ENCODE measurements around the gene CEND1.

Gene CEND1

GRCh38 chr11:789943-790342 lies at the start of gene CEND1:
Gene CEND1, minus strand, starts transcription at chr11:790090. Its CDS starts 1,514 bp downstream, at chr11:788576.
- DNase-seq (ENCODE audit: low read depth): no peak

- DNase-seq (ENCODE audit: low read depth): no peak
These were observed 49.4 kb upstream of the CEND1 start for GRCh38 chr11:839280-839623.

- no peak for DNase-seq (ENCODE audit: low read depth)
These were observed 48.8 kb upstream of the CEND1 start for GRCh38 chr11:838441-839279.

GRCh38 chr11:837990-838307 lies 48.1 kb upstream of the CEND1 start:
- DNase-seq (ENCODE audit: low read depth): no peak

GRCh38 chr11:837189-837989 lies 47.5 kb upstream of the CEND1 start:
- DNase-seq (ENCODE audit: low read depth): no peak

- no peak for DNase-seq (ENCODE audit: low read depth)
These were observed 46.8 kb upstream of the CEND1 start for GRCh38 chr11:836700-837099.

- DNase-seq (ENCODE audit: low read depth): no peak
These were observed 46.4 kb upstream of the CEND1 start for GRCh38 chr11:836274-836673.

- DNase-seq (ENCODE audit: low read depth): no peak
These were observed 44.8 kb upstream of the CEND1 start for GRCh38 chr11:834371-835316.

- no peak for DNase-seq (ENCODE audit: low read depth)
These were observed 44.0 kb upstream of the CEND1 start for GRCh38 chr11:833849-834311.

- no peak for DNase-seq (ENCODE audit: low read depth)
These were observed 43.4 kb upstream of the CEND1 start for GRCh38 chr11:833114-833791.

- DNase-seq (ENCODE audit: low read depth): no peak
These were observed 42.7 kb upstream of the CEND1 start, which contains the start of gene CD151 for GRCh38 chr11:832529-833113. Gene CD151, plus strand, starts transcription at chr11:832952. Its CDS starts 3,118 bp downstream, at chr11:836070.

- no peak for DNase-seq (ENCODE audit: low read depth)
These were observed 42.2 kb upstream of the CEND1 start for GRCh38 chr11:831961-832528.

GRCh38 chr11:831118-831864 lies 41.4 kb upstream of the CEND1 start:
- DNase-seq (ENCODE audit: low read depth): no peak

- DNase-seq (ENCODE audit: low read depth): no peak
These were observed 40.6 kb upstream of the CEND1 start for GRCh38 chr11:830295-831117.

- DNase-seq (ENCODE audit: low read depth): no peak
These were observed 40.0 kb upstream of the CEND1 start for GRCh38 chr11:829847-830294.

- no peak for DNase-seq (ENCODE audit: low read depth)
These were observed 39.4 kb upstream of the CEND1 start for GRCh38 chr11:829176-829846.

GRCh38 chr11:828506-829175 lies 38.8 kb upstream of the CEND1 start:
- DNase-seq (ENCODE audit: low read depth): no peak

GRCh38 chr11:827897-828192 lies 38.0 kb upstream of the CEND1 start, which contains the start of gene CRACR2B:
Gene CRACR2B, plus strand, starts transcription at chr11:827919. Its CDS starts 689 bp downstream, at chr11:828608.
- no peak for DNase-seq (ENCODE audit: low read depth)
